Nucleus accumbens (tissue), 56 donors: Measurements from ENCODE around the gene DHX16.
"Not testable (repeated sequence)": the region's sequence is repeated elsewhere in the genome, so short reads cannot be mapped to it uniquely, and the experiment has no call there.

Source experiments
- DNase-seq, 56 donors: peaks; one replicate each; lab custom pipeline; 2025; lab: John Stamatoyannopoulos, UW

Gene DHX16

GRCh38 chr6:30682143-30683117 lies 9.6 kb upstream of the DHX16 start:
- DNase-seq, result peak in 31 of 56 donors; percentile 9 to 66 (median 28)

GRCh38 chr6:30681766-30682142 lies 8.9 kb upstream of the DHX16 start:
- DNase-seq, result no peak

GRCh38 chr6:30679765-30680535 lies 7.1 kb upstream of the DHX16 start:
- no peak for DNase-seq

GRCh38 chr6:30678964-30679726 lies 6.3 kb upstream of the DHX16 start:
- DNase-seq, result peak in 53 of 56 donors; percentile 19 to 91 (median 70)

- DNase-seq, result no peak
These were observed 4.0 kb upstream of the DHX16 start for GRCh38 chr6:30676660-30677285.

- no peak for DNase-seq
These were observed 1.9 kb downstream of the DHX16 start for GRCh38 chr6:30670760-30671527.

- DNase-seq, result not testable (repeated sequence)
These were observed 6.5 kb downstream of the DHX16 start for GRCh38 chr6:30666300-30666699.

- DNase-seq, result no peak
These were observed 7.6 kb downstream of the DHX16 start for GRCh38 chr6:30664994-30665767.

GRCh38 chr6:30657922-30658321 lies 14.9 kb downstream of the DHX16 start:
- DNase-seq, result not testable (repeated sequence)

GRCh38 chr6:30657454-30657853 lies 15.4 kb downstream of the DHX16 start:
- DNase-seq, result peak in 9 of 56 donors; percentile 4 to 33 (median 5)

- peak in 4 of 56 donors; percentile 4 to 14 (median 8) for DNase-seq
These were observed 16.3 kb downstream of the DHX16 start for GRCh38 chr6:30656513-30656912.

- no peak for DNase-seq
These were observed 17.1 kb downstream of the DHX16 start for GRCh38 chr6:30655743-30656094.

- DNase-seq, result no peak
These were observed 17.7 kb downstream of the DHX16 start for GRCh38 chr6:30654798-30655742.

GRCh38 chr6:30651143-30651542 lies 21.7 kb downstream of the DHX16 start:
- DNase-seq, result no peak

GRCh38 chr6:30647242-30648116 lies 25.3 kb downstream of the DHX16 start:
- DNase-seq, result peak in 49 of 56 donors; percentile 39 to 94 (median 79)

GRCh38 chr6:30646450-30647241 lies 26.2 kb downstream of the DHX16 start, which contains the start of gene C6orf136:
TSS of gene C6orf136 (plus strand) at chr6:30647133. CDS start at chr6:30647232, 99 bp downstream.
- DNase-seq, result peak; percentile 41 to 96 (median 88)
